Fibroblast of lung (primary cell): ENCODE results near the gene NAA16.

Experiments
- CTCF ChIP-seq, 2 donors: IDR thresholded peaks in 1 of 2; conservative IDR thresholded peaks in 1 of 2; 1 replicate in 1 of 2; 2 replicates in 1 of 2; pipeline ENCODE4 v1.5.1; 2011 to 2012; ENCODE audit warnings: low read length in 2 of 2, control low read depth in 1 of 2, inconsistent platforms in 1 of 2, low read depth in 1 of 2, mild to moderate bottlenecking in 1 of 2
- EZH2 ChIP-seq: IDR thresholded peaks from 2 replicates; pipeline ENCODE4 v1.5.1; 2012; ENCODE audit warnings: low read length, control low read depth, mild to moderate bottlenecking; ENCODE audit errors: missing control alignments

DNA sequence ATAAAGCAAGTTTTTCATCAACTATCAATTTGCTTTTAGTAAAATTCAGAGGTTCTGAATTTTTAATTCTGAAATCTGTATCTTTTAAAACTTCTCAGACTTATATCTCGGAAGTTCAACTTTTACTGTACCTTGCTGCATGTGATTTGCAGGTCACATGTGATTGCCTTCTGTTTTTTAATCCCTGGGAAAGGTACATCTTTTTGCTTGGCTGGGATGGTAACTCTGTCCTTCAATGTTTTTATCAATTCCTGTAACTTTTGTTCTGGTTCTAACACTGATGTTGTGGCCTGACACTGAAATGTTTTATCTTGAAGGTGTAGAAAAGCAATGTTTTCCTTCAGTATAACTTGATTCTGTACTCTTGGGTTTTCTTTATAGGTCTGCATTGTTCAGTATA lies 16.2 kb upstream of the NAA16 start:
- no peak for TF ChIP-seq CTCF (conservative IDR thresholded peaks at IDR 0.05 in 1 of 2, IDR thresholded peaks at IDR 0.05 in 1 of 2; ENCODE audit: low read depth in 1 of 2, low read length in 2 of 2)
- TF ChIP-seq EZH2, result no peak
